ENCODE results near the gene NEMP1. TPM values are rescaled to one million over a fixed set of nuclear protein-coding genes. Genes with fewer than 3 reads are reported as not detected.

The NEMP1 gene
- total and polyA plus RNA-seq, 4 donors = 1.4 to 10.9 (median 3.2) TPM

DNA sequence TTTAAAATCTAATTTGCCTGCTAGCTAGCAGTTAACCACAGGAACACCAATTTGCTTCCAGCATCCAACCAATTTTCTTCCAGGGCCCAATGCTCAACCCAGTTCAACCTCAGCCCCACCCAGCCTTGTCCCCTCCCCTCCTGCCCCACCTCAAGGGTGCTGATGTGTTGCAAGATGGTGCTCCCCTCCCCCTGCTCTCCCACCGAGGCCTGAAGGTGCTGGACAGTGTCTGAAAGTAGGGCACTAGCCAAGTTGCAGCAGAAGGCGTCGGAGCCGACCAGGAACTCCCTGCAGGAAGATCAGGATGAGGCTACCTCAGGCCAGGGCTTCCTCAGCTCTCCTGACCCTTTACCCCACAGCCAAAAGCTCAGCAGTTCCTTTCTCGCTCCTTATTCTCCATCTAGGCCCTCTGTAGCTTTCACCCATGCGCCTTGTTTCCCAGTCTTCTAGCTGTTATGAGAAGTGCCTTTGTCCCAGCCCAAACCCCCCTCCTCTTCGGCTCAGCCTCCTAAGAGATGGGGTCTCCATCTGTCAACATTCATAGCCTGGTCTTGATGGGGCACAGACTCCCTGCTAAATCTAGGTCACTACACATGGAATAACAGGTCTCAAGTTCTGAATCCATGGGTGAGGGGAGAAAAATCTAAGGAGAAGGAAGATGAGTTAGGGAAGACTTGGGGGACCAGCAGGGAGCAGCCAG lies 29.0 kb upstream of the NEMP1 start:
- H3K9ac ChIP-seq (ENCODE audit: low read depth in 1 of 2, low read length in 2 of 2) = no peak overlapping the region
- peak overlapping the region in 1 of 2 donors; percentile 14 for H3K27ac ChIP-seq (ENCODE audit: low read depth in 1 of 2, low read length in 2 of 2)
- TF ChIP-seq YY1 (IDR thresholded peaks at IDR 0.05) (no peak), FOXA2 (IDR thresholded peaks at IDR 0.05) (no peak), JUND (IDR thresholded peaks at IDR 0.05) (no peak), NR2F2 (IDR thresholded peaks at IDR 0.05) (no peak), EGR1 (IDR thresholded peaks at IDR 0.05; ENCODE audit: low read depth in 2 of 2) (no peak)
- TF ChIP-seq, protein P1, sequence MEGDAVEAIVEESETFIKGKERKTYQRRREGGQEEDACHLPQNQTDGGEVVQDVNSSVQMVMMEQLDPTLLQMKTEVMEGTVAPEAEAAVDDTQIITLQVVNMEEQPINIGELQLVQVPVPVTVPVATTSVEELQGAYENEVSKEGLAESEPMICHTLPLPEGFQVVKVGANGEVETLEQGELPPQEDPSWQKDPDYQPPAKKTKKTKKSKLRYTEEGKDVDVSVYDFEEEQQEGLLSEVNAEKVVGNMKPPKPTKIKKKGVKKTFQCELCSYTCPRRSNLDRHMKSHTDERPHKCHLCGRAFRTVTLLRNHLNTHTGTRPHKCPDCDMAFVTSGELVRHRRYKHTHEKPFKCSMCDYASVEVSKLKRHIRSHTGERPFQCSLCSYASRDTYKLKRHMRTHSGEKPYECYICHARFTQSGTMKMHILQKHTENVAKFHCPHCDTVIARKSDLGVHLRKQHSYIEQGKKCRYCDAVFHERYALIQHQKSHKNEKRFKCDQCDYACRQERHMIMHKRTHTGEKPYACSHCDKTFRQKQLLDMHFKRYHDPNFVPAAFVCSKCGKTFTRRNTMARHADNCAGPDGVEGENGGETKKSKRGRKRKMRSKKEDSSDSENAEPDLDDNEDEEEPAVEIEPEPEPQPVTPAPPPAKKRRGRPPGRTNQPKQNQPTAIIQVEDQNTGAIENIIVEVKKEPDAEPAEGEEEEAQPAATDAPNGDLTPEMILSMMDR (IDR thresholded peaks at IDR 0.05; ENCODE audit: low read depth, low read length, missing input control) = no peak
- TF ChIP-seq, protein P2, sequence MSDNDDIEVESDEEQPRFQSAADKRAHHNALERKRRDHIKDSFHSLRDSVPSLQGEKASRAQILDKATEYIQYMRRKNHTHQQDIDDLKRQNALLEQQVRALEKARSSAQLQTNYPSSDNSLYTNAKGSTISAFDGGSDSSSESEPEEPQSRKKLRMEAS (IDR thresholded peaks at IDR 0.05) = no peak
- H3K27me3 ChIP-seq (ENCODE audit: control insufficient read depth in 4 of 4, insufficient read depth in 4 of 4, low read length in 3 of 4) = no peaks in the 10 kb centered on the region
- no peak overlapping the region for H3K4me3 ChIP-seq (ENCODE audit: low read depth in 1 of 3, low read length in 3 of 3)
- peaks cover 16 to 31% (median 24%) of the 10 kb centered on the region in 4 donors for H3K36me3 ChIP-seq (ENCODE audit: control insufficient read depth in 4 of 4, insufficient read depth in 3 of 4, low read depth in 1 of 4, low read length in 3 of 4)
- H3K4me1 ChIP-seq (ENCODE audit: control insufficient read depth in 4 of 4, insufficient read depth in 4 of 4, low read length in 3 of 4) = peaks cover 7 to 48% (median 35%) of the 10 kb centered on the region in 4 donors
- no peak for DNase-seq (ENCODE audit: low spot score)
- 79% methylated on average over 7 of the region's 7 CpGs for WGBS
- H3K9me3 ChIP-seq (ENCODE audit: control insufficient read depth in 4 of 4, low read length in 3 of 4) = no peaks in the 10 kb centered on the region

DNA sequence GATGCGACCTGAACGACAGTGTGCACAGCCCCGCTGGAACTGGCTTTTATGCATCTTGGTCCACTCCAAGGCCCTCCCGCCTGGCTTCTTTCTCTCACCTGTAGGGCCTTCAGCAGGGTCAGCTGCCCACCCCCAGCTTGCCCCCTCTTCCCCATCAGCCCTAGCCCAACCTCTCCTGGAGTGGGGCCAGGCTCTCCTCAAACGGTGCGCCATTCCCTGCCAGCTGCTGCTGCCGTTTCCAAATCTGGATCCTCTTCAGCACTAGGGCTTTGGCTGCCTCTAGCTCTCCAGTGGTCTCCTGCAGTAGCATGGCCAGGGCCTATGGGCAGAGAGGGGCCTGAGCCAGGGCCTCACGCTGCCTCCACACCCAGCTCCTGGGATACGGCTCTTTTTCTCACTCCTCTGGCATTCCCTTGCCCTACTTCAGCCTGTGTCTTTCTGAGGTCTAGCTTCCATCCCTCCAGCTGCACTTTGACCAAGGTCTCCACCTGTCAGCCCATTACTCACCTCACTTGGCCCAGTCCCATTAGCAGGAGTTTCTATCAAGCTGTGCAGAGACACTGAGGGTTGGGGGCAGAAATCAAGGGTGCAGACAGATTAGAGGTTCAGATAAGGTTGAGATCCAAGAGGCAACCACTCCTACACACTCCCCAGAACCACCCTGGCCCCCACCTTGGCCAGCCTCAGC lies 27.6 kb upstream of the NEMP1 start:
- Histone ChIP-seq H3K9me3 (ENCODE audit: control insufficient read depth in 4 of 4, low read length in 3 of 4) (no peaks in the 10 kb centered on the region), H3K27me3 (ENCODE audit: control insufficient read depth in 4 of 4, insufficient read depth in 4 of 4, low read length in 3 of 4) (no peaks in the 10 kb centered on the region), H3K4me1 (ENCODE audit: control insufficient read depth in 4 of 4, insufficient read depth in 4 of 4, low read length in 3 of 4) (peaks cover 13 to 46% (median 35%) of the 10 kb centered on the region in 4 donors), H3K27ac (ENCODE audit: low read depth in 1 of 2, low read length in 2 of 2) (no peak overlapping the region), H3K36me3 (ENCODE audit: control insufficient read depth in 4 of 4, insufficient read depth in 3 of 4, low read depth in 1 of 4, low read length in 3 of 4) (peaks cover 16 to 31% (median 24%) of the 10 kb centered on the region in 4 donors), H3K4me3 (ENCODE audit: low read depth in 1 of 3, low read length in 3 of 3) (no peak overlapping the region), H3K9ac (ENCODE audit: low read depth in 1 of 2, low read length in 2 of 2) (no peak overlapping the region)
- DNase-seq (ENCODE audit: low spot score) = no peak
- TF ChIP-seq HNF4A (conservative IDR thresholded peaks at IDR 0.05) (no peak), NR2F2 (IDR thresholded peaks at IDR 0.05) (no peak), JUND (IDR thresholded peaks at IDR 0.05) (no peak), YY1 (IDR thresholded peaks at IDR 0.05) (no peak), FOXA2 (IDR thresholded peaks at IDR 0.05) (no peak), GABPA (IDR thresholded peaks at IDR 0.05 in 1 of 2, conservative IDR thresholded peaks at IDR 0.05 in 1 of 2) (no peak), TAF1 (conservative IDR thresholded peaks at IDR 0.05) (no peak), RXRA (IDR thresholded peaks at IDR 0.05) (no peak), SP1 (IDR thresholded peaks at IDR 0.05) (no peak), EGR1 (IDR thresholded peaks at IDR 0.05; ENCODE audit: low read depth in 2 of 2) (no peak), HNF4G (IDR thresholded peaks at IDR 0.05) (no peak)
- TF ChIP-seq, protein P3, sequence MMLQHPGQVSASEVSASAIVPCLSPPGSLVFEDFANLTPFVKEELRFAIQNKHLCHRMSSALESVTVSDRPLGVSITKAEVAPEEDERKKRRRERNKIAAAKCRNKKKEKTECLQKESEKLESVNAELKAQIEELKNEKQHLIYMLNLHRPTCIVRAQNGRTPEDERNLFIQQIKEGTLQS (IDR thresholded peaks at IDR 0.05) = no peak
- TF ChIP-seq, protein P1 (IDR thresholded peaks at IDR 0.05; ENCODE audit: low read depth, low read length, missing input control) = no peak
- TF ChIP-seq, protein P2 (IDR thresholded peaks at IDR 0.05) = no peak
- WGBS = 75% methylated on average over 9 of the region's 9 CpGs

All from liver (tissue), 9 donors.